Activated CD4-positive, alpha-beta memory T cell treated with anti-CD3 and anti-CD28 coated beads for 36 hours (primary cell): ENCODE results near the gene STEEP1. TPM values are rescaled to one million over a fixed set of nuclear protein-coding genes. Genes with fewer than 3 reads are reported as not detected.
"Not testable (repeated sequence)": the region's sequence is repeated elsewhere in the genome, so short reads cannot be mapped to it uniquely, and the experiment has no call there.

Experiments used
- CTCF ChIA-PET: fragments of 350-600 bp; sonication (Branson Sonifier 250); formaldehyde crosslinking; loops from one replicate; lab custom pipeline; 2021; ENCODE audit warnings: antibody characterized with exemption, inconsistent platforms; lab: Charles Lee
- POLR2A ChIA-PET: fragments of 350-600 bp; sonication (Branson Sonifier 250); formaldehyde crosslinking; loops from one replicate; lab custom pipeline; 2021; ENCODE audit warnings: antibody characterized with exemption; lab: Charles Lee
- DNase-seq: peaks from one replicate; pipeline ENCODE4 v3.0.0-alpha.2; 2020
- H3K27ac Mint-ChIP-seq: one replicate; pipeline ENCODE4 v1.8.0; 2021; ENCODE audit warnings: mixed read lengths
- H3K27me3 Mint-ChIP-seq: one replicate; pipeline ENCODE4 v1.8.0; 2021; ENCODE audit warnings: mixed read lengths
- H3K36me3 Mint-ChIP-seq: one replicate; pipeline ENCODE4 v1.8.0; 2021; ENCODE audit warnings: mixed read lengths
- H3K4me1 Mint-ChIP-seq: one replicate; pipeline ENCODE4 v1.8.0; 2021; ENCODE audit warnings: low read depth, mixed read lengths
- H3K4me3 Mint-ChIP-seq: one replicate; pipeline ENCODE4 v1.8.0; 2021; ENCODE audit warnings: mild to moderate bottlenecking, mixed read lengths
- H3K9me3 Mint-ChIP-seq: one replicate; pipeline ENCODE4 v1.8.0; 2021; ENCODE audit warnings: mixed read lengths
- intact Hi-C: fragments of 100-400 bp; cut with micrococcal nuclease; formaldehyde crosslinking; loops from one replicate; pipeline ENCODE4 v1.15.1; 2023
- total RNA-seq, 2 experiments: library from RNA; stranded (reverse); gene quantifications; one replicate each; pipeline ENCODE4 v1.2.3, GENCODE V29; 2021

STEEP1 gene
- total RNA-seq, 2 experiments from 2014 or later: 20.4 to 21.0 TPM

- Mint-ChIP-seq H3K27ac (no peak overlapping the region), H3K4me1 (peaks cover 33% of the 10 kb centered on the region), H3K36me3 (no peaks in the 10 kb centered on the region), H3K27me3 (no peaks in the 10 kb centered on the region), H3K9me3 (no peaks in the 10 kb centered on the region), H3K4me3 (no peak overlapping the region)
- ChIA-PET CTCF (interaction anchor here (1.0 to 1.4 kb wide), 2 partner anchors 16 to 17 kb away, joined by 3 read pairs; no protein-coding TSS in a partner anchor), POLR2A (no interaction called here)
- no peak for DNase-seq
- intact Hi-C loops: no loop called here
These were observed 65.0 kb downstream of the STEEP1 start for GRCh38 chrX:119500061-119500800.

GRCh38 chrX:119497185-119497584, 68.0 kb downstream of the STEEP1 start:
- Mint-ChIP-seq H3K4me3 (no peak overlapping the region), H3K9me3 (no peaks in the 10 kb centered on the region), H3K27ac (no peak overlapping the region), H3K36me3 (no peaks in the 10 kb centered on the region), H3K4me1 (peaks cover 23% of the 10 kb centered on the region), H3K27me3 (no peaks in the 10 kb centered on the region)
- intact Hi-C loops: no loop called here
- ChIA-PET CTCF (interaction anchor here (1.9 kb wide), 1 partner anchor 14 kb away, joined by 8 read pairs; no protein-coding TSS in a partner anchor), POLR2A (interaction anchor here (0.6 kb wide), 1 partner anchor 122 kb away, joined by 3 read pairs; no protein-coding TSS in a partner anchor)
- DNase-seq: no peak

DNA sequence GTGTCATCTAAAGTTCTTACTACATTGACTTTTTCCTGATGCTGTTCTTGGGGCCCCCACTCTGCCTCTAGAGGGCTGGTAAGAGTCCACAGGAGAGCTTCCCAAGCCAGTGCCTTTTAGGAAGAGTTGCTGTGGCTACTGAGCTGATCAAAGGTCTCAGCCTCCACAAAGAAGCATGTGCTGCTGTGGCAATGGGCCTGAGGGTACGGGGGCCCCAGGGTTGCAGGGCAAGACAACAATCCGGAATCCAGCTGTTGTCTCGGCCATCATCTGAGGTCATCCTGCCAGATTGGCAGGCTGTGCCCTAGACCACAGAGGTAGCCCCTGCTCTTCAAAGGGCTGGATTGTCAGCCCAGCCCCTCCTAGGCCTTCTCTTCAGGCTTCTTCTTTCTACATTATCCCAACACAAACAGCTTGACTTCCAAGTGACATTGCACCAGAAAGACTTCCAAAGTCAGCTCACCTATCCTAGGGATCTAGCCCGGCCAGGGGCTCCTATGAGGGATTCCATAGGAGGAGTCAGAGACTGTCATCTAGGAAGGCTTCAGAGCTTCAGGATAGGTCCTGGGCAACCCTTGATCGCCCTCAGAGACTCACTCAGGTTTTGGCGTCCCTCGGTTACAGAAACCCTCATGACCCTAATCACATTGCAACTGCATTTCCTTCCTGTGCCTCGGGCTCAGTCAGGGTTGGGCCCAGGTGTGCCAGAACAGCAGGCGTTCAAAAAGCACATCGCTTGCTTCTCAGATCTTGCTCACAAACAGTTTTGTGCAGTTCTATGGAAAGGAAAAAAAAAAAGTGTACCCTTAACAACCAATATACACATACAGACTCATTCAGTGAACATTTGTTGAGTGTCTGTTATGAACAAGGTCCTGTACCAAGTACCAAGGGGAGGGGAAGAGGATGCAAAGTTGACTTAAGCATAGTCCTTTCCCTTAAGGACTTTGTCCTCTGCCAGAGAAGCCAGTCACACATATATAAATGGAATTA, 69.2 kb downstream of the STEEP1 start:
- peak; percentile 28 for DNase-seq
- H3K27ac Mint-ChIP-seq: peak overlapping the region; percentile 42
- no peaks in the 10 kb centered on the region for H3K36me3 Mint-ChIP-seq
- POLR2A ChIA-PET: interaction anchor here (0.6 kb wide), 1 partner anchor 124 kb away, joined by 3 read pairs; no protein-coding TSS in a partner anchor
- no peaks in the 10 kb centered on the region for H3K9me3 Mint-ChIP-seq
- no peaks in the 10 kb centered on the region for H3K27me3 Mint-ChIP-seq
- H3K4me3 Mint-ChIP-seq: no peak overlapping the region
- CTCF ChIA-PET: interaction anchor here (1.4 kb wide), 1 partner anchor 14 kb away, joined by 10 read pairs; no protein-coding TSS in a partner anchor
- peaks cover 15% of the 10 kb centered on the region for H3K4me1 Mint-ChIP-seq
- intact Hi-C loops: no loop called here

- DNase-seq, H3K27me3 Mint-ChIP-seq, H3K9me3 Mint-ChIP-seq, H3K36me3 Mint-ChIP-seq, H3K4me3 Mint-ChIP-seq, intact Hi-C loops, H3K27ac Mint-ChIP-seq: not testable (repeated sequence)
- ChIA-PET CTCF (interaction anchor here (0.6 to 1.5 kb wide), 3 partner anchors 11 to 257 kb away, joined by 3 to 8 read pairs (median 6); no protein-coding TSS in a partner anchor), POLR2A (interaction anchor here (0.6 kb wide), 1 partner anchor 291 kb away, joined by 4 read pairs; no protein-coding TSS in a partner anchor)
- H3K4me1 Mint-ChIP-seq: peaks cover 15% of the 10 kb centered on the region
These were observed 71.2 kb downstream of the STEEP1 start for GRCh38 chrX:119493851-119494495.

DNA sequence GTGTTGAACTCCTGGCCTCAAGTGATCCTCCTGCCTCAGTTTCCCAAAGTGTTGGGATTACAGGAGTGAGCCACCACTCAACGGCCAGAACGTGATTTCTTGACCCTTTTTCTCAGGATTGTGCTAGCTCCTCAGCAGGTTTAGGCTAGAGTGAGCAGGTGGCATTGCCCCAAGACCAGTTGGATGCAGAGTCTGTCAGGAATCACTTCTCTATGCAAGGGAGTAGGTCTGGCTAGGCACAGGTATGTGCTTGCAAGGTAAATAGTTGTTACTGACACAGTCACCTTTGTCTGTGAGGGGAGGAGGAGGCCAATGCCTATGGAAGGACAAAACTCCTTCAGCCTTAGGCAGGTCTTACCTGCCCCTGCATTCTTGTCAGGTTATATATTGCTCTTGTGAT, 72.7 kb downstream of the STEEP1 start:
- no peaks in the 10 kb centered on the region for H3K27me3 Mint-ChIP-seq
- H3K4me3 Mint-ChIP-seq: no peak overlapping the region
- DNase-seq: no peak
- H3K27ac Mint-ChIP-seq: no peak overlapping the region
- no peaks in the 10 kb centered on the region for H3K9me3 Mint-ChIP-seq
- intact Hi-C loops: no loop called here
- H3K4me1 Mint-ChIP-seq: peaks cover 15% of the 10 kb centered on the region
- ChIA-PET CTCF (no interaction called here), POLR2A (no interaction called here)
- H3K36me3 Mint-ChIP-seq: no peaks in the 10 kb centered on the region

- H3K36me3 Mint-ChIP-seq: no peaks in the 10 kb centered on the region
- H3K27ac Mint-ChIP-seq: no peak overlapping the region
- H3K4me1 Mint-ChIP-seq: no peaks in the 10 kb centered on the region
- no peak for DNase-seq
- no peak overlapping the region for H3K4me3 Mint-ChIP-seq
- CTCF ChIA-PET: interaction anchor here (0.6 to 1.3 kb wide), 4 partner anchors 14 to 120 kb away, joined by 3 to 4 read pairs (median 4); no protein-coding TSS in a partner anchor
- H3K9me3 Mint-ChIP-seq: no peaks in the 10 kb centered on the region
- no peaks in the 10 kb centered on the region for H3K27me3 Mint-ChIP-seq
- POLR2A ChIA-PET: no interaction called here
- intact Hi-C loops: no loop called here
These were observed 75.8 kb downstream of the STEEP1 start for GRCh38 chrX:119489212-119490074.

DNA sequence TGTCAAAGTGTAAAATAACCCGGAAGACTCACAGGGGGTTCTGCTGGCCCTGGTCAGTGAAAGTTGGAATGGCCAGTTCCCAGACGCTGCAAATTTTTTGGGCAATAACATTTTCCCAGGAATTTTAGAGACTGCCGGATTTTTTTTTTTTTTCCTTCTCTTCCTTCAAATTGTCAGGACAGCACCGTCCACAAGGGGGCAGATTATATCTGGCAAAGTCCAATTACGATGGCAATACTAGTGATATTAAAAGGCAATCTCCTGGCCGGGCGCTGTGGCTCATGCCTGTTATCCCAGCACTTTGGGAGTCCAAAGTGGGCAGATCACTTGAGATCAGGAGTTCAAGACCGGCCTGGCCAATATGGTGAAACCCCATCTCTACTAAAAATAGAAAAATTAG, 76.5 kb downstream of the STEEP1 start:
- peak; percentile 34 for DNase-seq
- Mint-ChIP-seq H3K9me3 (no peaks in the 10 kb centered on the region), H3K27me3 (no peaks in the 10 kb centered on the region), H3K4me1 (no peaks in the 10 kb centered on the region), H3K36me3 (no peaks in the 10 kb centered on the region), H3K4me3 (no peak overlapping the region), H3K27ac (no peak overlapping the region)
- CTCF ChIA-PET: interaction anchor here (0.6 to 1.4 kb wide), 8 partner anchors 14 to 235 kb away, joined by 3 to 7 read pairs (median 4); partner anchors contain the start of gene SLC25A5
- intact Hi-C loops: loop anchor here (1.0 kb wide), 1 partner anchor 24 kb away; no protein-coding TSS in a partner anchor
- POLR2A ChIA-PET: no interaction called here

Other genes starting within 250 kb of the STEEP1 start
- 1 to 10 TPM; 6.0 to 6.2 TPM for gene SLC25A43, start 166.1 kb downstream of the STEEP1 start, total RNA-seq
- 100 to 1,000 TPM; 627 to 652 TPM for gene SLC25A5, start 97.0 kb downstream of the STEEP1 start, total RNA-seq
- 10 to 100 TPM; 53.9 to 57.4 TPM for gene UBE2A, start 9.2 kb upstream of the STEEP1 start, total RNA-seq
- gene NKRF, start 41.0 kb upstream of the STEEP1 start, total RNA-seq: 10 to 100 TPM; 19.5 to 20.2 TPM
- 100 to 1,000 TPM; 154 to 156 TPM for gene SEPTIN6, start 127.8 kb upstream of the STEEP1 start, total RNA-seq
- gene SOWAHD, start 193.2 kb upstream of the STEEP1 start, total RNA-seq: under 1 TPM; 0.34 to 0.55 TPM
- gene RPL39, start 226.2 kb upstream of the STEEP1 start, total RNA-seq: 1,000 to 10,000 TPM; 2,669 to 2,681 TPM